Aorta (tissue), 5 donors: ENCODE data around the gene PTPRM. TPM values are rescaled to one million over a fixed set of nuclear protein-coding genes. Genes with fewer than 3 reads are reported as not detected.

Source experiments
- ATAC-seq: fragments of 200-7000 bp; cut with Tn5 transposase; one replicate; pipeline ENCODE4 v1.9.1; 2022; ENCODE audit warnings: moderate library complexity; ENCODE audit not compliant: low FRiP score
- DNase-seq, 2 donors: peaks; one replicate each; pipeline ENCODE4 v3.0.0-alpha.2; 2020
- H3K27ac ChIP-seq, 2 donors: one replicate each; pipeline ENCODE4 v1.5.1; 2013; ENCODE audit warnings: low read length in 2 of 2, mild to moderate bottlenecking in 2 of 2, moderate library complexity in 2 of 2, control low read depth in 1 of 2, inconsistent platforms in 1 of 2, low read depth in 1 of 2
- H3K27me3 ChIP-seq, 2 donors: one replicate each; pipeline ENCODE4 v1.6.1; 2013; ENCODE audit warnings: control low read depth in 1 of 2, low read length in 1 of 2, mild to moderate bottlenecking in 1 of 2, moderate library complexity in 1 of 2; ENCODE audit not compliant: insufficient read depth in 2 of 2, control insufficient read depth in 1 of 2
- H3K36me3 ChIP-seq, 2 donors: one replicate each; pipeline ENCODE4 v1.6.1; 2013; ENCODE audit warnings: control low read depth in 1 of 2, low read length in 1 of 2, mild to moderate bottlenecking in 1 of 2; ENCODE audit not compliant: insufficient read depth in 2 of 2, control insufficient read depth in 1 of 2
- H3K4me1 ChIP-seq, 2 donors: one replicate each; pipeline ENCODE4 v1.6.1; 2013; ENCODE audit warnings: low read length in 2 of 2, control low read depth in 1 of 2, mild to moderate bottlenecking in 1 of 2, moderate library complexity in 1 of 2; ENCODE audit not compliant: insufficient read depth in 2 of 2, control insufficient read depth in 1 of 2
- H3K4me3 ChIP-seq, 2 donors: one replicate each; pipeline ENCODE4 v1.5.1; 2013; ENCODE audit warnings: low read length in 2 of 2, control low read depth in 1 of 2, mild to moderate bottlenecking in 1 of 2
- H3K9me3 ChIP-seq: one replicate; pipeline ENCODE4 v1.6.1; 2013; ENCODE audit warnings: mild to moderate bottlenecking, low read length; ENCODE audit not compliant: control insufficient read depth
- WGBS, 2 donors: extraction: QIAGEN DNeasy Blood & Tissue Kit; methylation state at CpG; one replicate each; pipeline ENCODE4 v1.1.7; 2013; 5-methylcytosine and 5-hydroxymethylcytosine counted together
- intact Hi-C, 2 donors: fragments of 100-400 bp; cut with DNase I; formaldehyde crosslinking; loops; one replicate each; pipeline versions ENCODE4 v1.14.2 to v1.15.0; 2022
- polyA plus RNA-seq, 2 donors: library from polyadenylated mRNA; stranded (reverse); fragments of 200-250 nt; gene quantifications; one replicate each; pipeline ENCODE4 v1.2.3, GENCODE V29; 2013
- total RNA-seq, 2 donors: library from RNA; stranded (reverse); fragmentation: NEBNext Ultra II Directional; extraction: Animal tissue kit (Norgen Biotek cat#: 25700); gene quantifications; one replicate each; pipeline ENCODE4 v1.2.1, GENCODE V29; 2021
- donor health status: healthy with polysubstance abuse.
- donor health status: Bipolar disorder and iron deficiency.
- donor health status: DM: no; HTN: no; CAD: no.
- donor health status: DM: no; HTN: no; CAD: no.
- donor health status: DM: yes; HTN: yes; CAD: no.

The PTPRM gene
- total and polyA plus RNA-seq, 4 donors = 10.6 to 98.9 (median 65.6) TPM

- H3K4me1 ChIP-seq = peaks cover 0 to 3% of the 10 kb centered on the region in 2 donors
- no peak for ATAC-seq
Observed at GRCh38 chr18:7575465-7576028, 8.4 kb downstream of the PTPRM start.

DNA sequence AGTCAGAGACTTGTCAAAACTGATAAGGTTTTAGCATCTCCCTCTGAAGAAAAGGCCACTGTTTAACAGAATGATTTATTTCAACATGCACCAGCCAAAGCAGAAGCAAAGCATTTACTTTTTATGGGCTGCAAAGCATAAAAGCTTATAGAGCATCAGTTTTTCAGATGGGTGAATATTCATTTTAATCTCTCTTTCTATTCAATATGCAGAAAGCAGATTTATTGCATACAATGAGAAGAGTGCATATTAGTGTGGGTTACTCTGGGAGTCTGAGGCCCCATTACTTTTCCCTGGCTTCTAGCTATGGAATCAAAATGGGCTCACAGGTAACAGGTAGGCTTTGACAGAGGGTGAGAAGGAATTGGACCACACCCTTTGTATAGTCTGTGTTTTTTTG lies 9.0 kb downstream of the PTPRM start:
- DNase-seq (no peak), ATAC-seq (no peak)
- Histone ChIP-seq H3K36me3 (no peaks in the 10 kb centered on the region), H3K27me3 (no peaks in the 10 kb centered on the region), H3K9me3 (no peaks in the 10 kb centered on the region), H3K4me1 (peaks cover 0 to 3% of the 10 kb centered on the region in 2 donors), H3K27ac (no peak overlapping the region), H3K4me3 (no peak overlapping the region)
- intact Hi-C loops = loop anchor here in 1 of 2 donors (5.0 kb wide), 1 partner anchor 41 kb away; no protein-coding TSS in a partner anchor

More at GRCh38 chr18:7575465-7576028, 8.4 kb downstream of the PTPRM start:
- H3K4me3 ChIP-seq = no peak overlapping the region
- intact Hi-C loops = loop anchor here in 1 of 2 donors (5.0 kb wide), 1 partner anchor 42 kb away; no protein-coding TSS in a partner anchor
- no peaks in the 10 kb centered on the region for H3K9me3 ChIP-seq
- WGBS, 2 donors = 82 to 83% methylated on average over 2 of the region's 2 CpGs
- no peak overlapping the region for H3K27ac ChIP-seq
- H3K27me3 ChIP-seq = no peaks in the 10 kb centered on the region
- H3K36me3 ChIP-seq = no peaks in the 10 kb centered on the region
- no peak for DNase-seq

DNA sequence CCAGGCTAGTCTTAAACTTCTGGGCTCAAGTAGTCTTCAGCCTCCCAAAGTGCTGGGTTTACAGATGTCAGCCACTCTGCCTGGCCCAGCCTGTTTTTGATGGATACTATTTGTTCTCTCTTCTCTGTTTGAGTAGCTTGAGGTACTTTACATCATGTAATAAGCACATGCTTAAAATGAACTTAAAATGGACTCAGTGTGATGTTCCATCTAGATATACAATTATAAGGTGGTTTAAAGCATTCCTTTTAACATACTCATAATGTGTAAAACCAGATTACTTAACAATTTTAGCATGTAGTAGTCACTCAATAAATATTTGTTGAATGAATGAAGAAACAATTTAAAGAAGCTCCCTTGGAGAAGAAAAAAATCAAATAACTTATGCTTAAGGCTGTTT lies 9.6 kb downstream of the PTPRM start:
- peaks cover 0 to 3% of the 10 kb centered on the region in 2 donors for H3K4me1 ChIP-seq
- no peak for ATAC-seq
- intact Hi-C loops = loop anchor here in 1 of 2 donors (5.0 kb wide), 1 partner anchor 41 kb away; no protein-coding TSS in a partner anchor

DNA sequence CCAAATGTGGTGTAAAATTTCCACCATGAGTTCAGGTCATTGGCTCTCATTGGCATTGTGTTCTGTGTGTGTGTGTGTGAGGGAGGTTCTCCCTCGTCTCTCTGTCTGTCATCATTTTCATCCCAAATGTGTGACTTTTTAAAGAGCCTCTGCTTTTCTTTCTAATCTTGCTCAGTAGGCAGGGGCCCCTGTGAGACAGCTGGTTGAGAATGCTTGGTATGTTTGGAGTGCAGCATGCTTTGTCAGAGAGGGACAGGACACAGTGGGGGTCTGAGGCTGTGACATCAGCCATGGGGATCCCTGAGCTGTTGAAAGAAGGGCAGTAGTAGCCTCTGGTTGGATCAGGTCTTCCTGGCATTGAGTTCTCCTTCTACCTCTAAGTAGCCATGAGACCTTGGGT lies 10.6 kb downstream of the PTPRM start:
- peaks cover 0 to 3% of the 10 kb centered on the region in 2 donors for H3K4me1 ChIP-seq
- DNase-seq (no peak), ATAC-seq (no peak)
- no peak overlapping the region for H3K4me3 ChIP-seq
- H3K36me3 ChIP-seq = no peaks in the 10 kb centered on the region
- H3K9me3 ChIP-seq = no peaks in the 10 kb centered on the region
- no peak overlapping the region for H3K27ac ChIP-seq
- H3K27me3 ChIP-seq = no peaks in the 10 kb centered on the region
- WGBS, 2 donors = 0 to 8% methylated on average over 1 of the region's 1 CpG
- intact Hi-C loops = loop anchor here in 1 of 2 donors (5.0 kb wide), 1 partner anchor 40 kb away; no protein-coding TSS in a partner anchor

More for the DNA sequence above, 9.6 kb downstream of the PTPRM start:
- Histone ChIP-seq H3K4me3 (no peak overlapping the region), H3K27me3 (no peaks in the 10 kb centered on the region), H3K27ac (no peak overlapping the region), H3K9me3 (no peaks in the 10 kb centered on the region), H3K36me3 (no peaks in the 10 kb centered on the region)
- DNase-seq = no peak

- ATAC-seq = no peak
- H3K36me3 ChIP-seq = no peaks in the 10 kb centered on the region
- no peaks in the 10 kb centered on the region for H3K27me3 ChIP-seq
- WGBS, 2 donors = 88 to 91% methylated on average over 3 of the region's 3 CpGs
- H3K9me3 ChIP-seq = no peaks in the 10 kb centered on the region
- no peak overlapping the region for H3K27ac ChIP-seq
- H3K4me1 ChIP-seq = no peaks in the 10 kb centered on the region
- DNase-seq = no peak
- no peak overlapping the region for H3K4me3 ChIP-seq
- intact Hi-C loops = loop anchor here in 1 of 2 donors (5.0 kb wide), 1 partner anchor 38 kb away; no protein-coding TSS in a partner anchor
Observed at GRCh38 chr18:7579176-7579917, 12.2 kb downstream of the PTPRM start.

GRCh38 chr18:7579918-7580542 lies 12.9 kb downstream of the PTPRM start:
- intact Hi-C loops = loop anchor here in 1 of 2 donors (5.0 kb wide), 1 partner anchor 37 kb away; no protein-coding TSS in a partner anchor
- ATAC-seq (no peak), DNase-seq (no peak)
- no peaks in the 10 kb centered on the region for H3K9me3 ChIP-seq
- WGBS, 2 donors = 96 to 97% methylated on average over 4 of the region's 4 CpGs
- no peaks in the 10 kb centered on the region for H3K27me3 ChIP-seq
- H3K4me3 ChIP-seq = no peak overlapping the region
- peaks cover 2 to 3% of the 10 kb centered on the region in 2 donors for H3K4me1 ChIP-seq
- no peaks in the 10 kb centered on the region for H3K36me3 ChIP-seq
- no peak overlapping the region for H3K27ac ChIP-seq

GRCh38 chr18:7584646-7585275 lies 17.6 kb downstream of the PTPRM start:
- no peaks in the 10 kb centered on the region for H3K36me3 ChIP-seq
- no peak overlapping the region for H3K4me3 ChIP-seq
- H3K27me3 ChIP-seq = no peaks in the 10 kb centered on the region
- WGBS, 2 donors = 26 to 35% methylated on average over 7 of the region's 7 CpGs
- H3K4me1 ChIP-seq = peaks cover 3 to 4% of the 10 kb centered on the region in 2 donors
- ATAC-seq = no peak
- intact Hi-C loops = no loop called here
- DNase-seq = no peak
- H3K9me3 ChIP-seq = no peaks in the 10 kb centered on the region
- no peak overlapping the region for H3K27ac ChIP-seq

- DNase-seq = no peak
Observed at GRCh38 chr18:7585276-7585670, 18.2 kb downstream of the PTPRM start.

More at GRCh38 chr18:7585276-7585670, 18.2 kb downstream of the PTPRM start:
- no peaks in the 10 kb centered on the region for H3K36me3 ChIP-seq
- intact Hi-C loops = no loop called here
- no peaks in the 10 kb centered on the region for H3K9me3 ChIP-seq
- H3K4me1 ChIP-seq = peaks cover 3 to 4% of the 10 kb centered on the region in 2 donors
- H3K4me3 ChIP-seq = no peak overlapping the region
- H3K27me3 ChIP-seq = no peaks in the 10 kb centered on the region
- 6 to 13% methylated on average over 4 of the region's 4 CpGs for WGBS, 2 donors
- no peak for ATAC-seq
- H3K27ac ChIP-seq = no peak overlapping the region
